Measurements from ENCODE around the gene FCHSD2.
A peak's percentile ranks its signal among the peaks of the same experiment; 100 is the strongest.

FCHSD2 gene

GRCh38 chr11:72788241-72788640, 353.9 kb downstream of the FCHSD2 start:
- no peak overlapping the region for H3K27ac ChIP-seq
- no peak for TF ChIP-seq CTCF (IDR thresholded peaks at IDR 0.05)
- DNase-seq (ENCODE audit: low spot score), result no peak
- H3K4me3 ChIP-seq, result no peak overlapping the region

- no peak for DNase-seq (ENCODE audit: low spot score)
- H3K27ac ChIP-seq, result peak overlapping the region in 1 of 2 donors; percentile 40
- no peak for TF ChIP-seq CTCF (IDR thresholded peaks at IDR 0.05)
- H3K4me3 ChIP-seq, result no peak overlapping the region
Measured at GRCh38 chr11:72787216-72788104, 354.7 kb downstream of the FCHSD2 start.
